Measurements from ENCODE around the gene YTHDF2. TPM values are rescaled to one million over a fixed set of nuclear protein-coding genes. Genes with fewer than 3 reads are reported as not detected.
A peak's percentile ranks its signal among the peaks of the same experiment; 100 is the strongest.

YTHDF2 gene
- total and polyA plus RNA-seq, 9 of the 15 experiments (the other 6 are each of a cell fraction or from before 2014, with no cell fraction given) = 41.0 to 111 (median 83.3) TPM

- 0 out of 2 replicates have a peak, but pooled peaks have one; percentile 64 for TF ChIP-seq ZC3H8 (IDR thresholded peaks at IDR 0.05)
- TF ChIP-seq NCOA4 (IDR thresholded peaks at IDR 0.05; ENCODE audit: partially characterized antibody) = peak; percentile 15
- TF ChIP-seq, protein P1, sequence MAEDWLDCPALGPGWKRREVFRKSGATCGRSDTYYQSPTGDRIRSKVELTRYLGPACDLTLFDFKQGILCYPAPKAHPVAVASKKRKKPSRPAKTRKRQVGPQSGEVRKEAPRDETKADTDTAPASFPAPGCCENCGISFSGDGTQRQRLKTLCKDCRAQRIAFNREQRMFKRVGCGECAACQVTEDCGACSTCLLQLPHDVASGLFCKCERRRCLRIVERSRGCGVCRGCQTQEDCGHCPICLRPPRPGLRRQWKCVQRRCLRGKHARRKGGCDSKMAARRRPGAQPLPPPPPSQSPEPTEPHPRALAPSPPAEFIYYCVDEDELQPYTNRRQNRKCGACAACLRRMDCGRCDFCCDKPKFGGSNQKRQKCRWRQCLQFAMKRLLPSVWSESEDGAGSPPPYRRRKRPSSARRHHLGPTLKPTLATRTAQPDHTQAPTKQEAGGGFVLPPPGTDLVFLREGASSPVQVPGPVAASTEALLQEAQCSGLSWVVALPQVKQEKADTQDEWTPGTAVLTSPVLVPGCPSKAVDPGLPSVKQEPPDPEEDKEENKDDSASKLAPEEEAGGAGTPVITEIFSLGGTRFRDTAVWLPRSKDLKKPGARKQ (CRISPR knock-in tag; IDR thresholded peaks at IDR 0.05) = no peak
- TF ChIP-seq BRD9 (IDR thresholded peaks at IDR 0.05; ENCODE audit: low read depth, partially characterized antibody) = peak; percentile 23
- no peak for TF ChIP-seq COPS2 (conservative IDR thresholded peaks at IDR 0.05)
- TF ChIP-seq PHB2 (IDR thresholded peaks at IDR 0.05; ENCODE audit: low read depth) = peak; percentile 47; the same call in 1 of the 2 replicates
- no peak for TF ChIP-seq ZNF239 (CRISPR knock-in tag; IDR thresholded peaks at IDR 0.05)
- peak; percentile 48; the same call in 1 of the 2 replicates for TF ChIP-seq ZC3H4 (CRISPR knock-in tag; IDR thresholded peaks at IDR 0.05; ENCODE audit: borderline replicate concordance)
- 0 out of 2 replicates have a peak, but pooled peaks have one; percentile 18 for TF ChIP-seq HES1 (IDR thresholded peaks at IDR 0.05; ENCODE audit: low read depth)
- TF ChIP-seq, protein P2, sequence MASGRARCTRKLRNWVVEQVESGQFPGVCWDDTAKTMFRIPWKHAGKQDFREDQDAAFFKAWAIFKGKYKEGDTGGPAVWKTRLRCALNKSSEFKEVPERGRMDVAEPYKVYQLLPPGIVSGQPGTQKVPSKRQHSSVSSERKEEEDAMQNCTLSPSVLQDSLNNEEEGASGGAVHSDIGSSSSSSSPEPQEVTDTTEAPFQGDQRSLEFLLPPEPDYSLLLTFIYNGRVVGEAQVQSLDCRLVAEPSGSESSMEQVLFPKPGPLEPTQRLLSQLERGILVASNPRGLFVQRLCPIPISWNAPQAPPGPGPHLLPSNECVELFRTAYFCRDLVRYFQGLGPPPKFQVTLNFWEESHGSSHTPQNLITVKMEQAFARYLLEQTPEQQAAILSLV (tag; IDR thresholded peaks at IDR 0.05) = 0 out of 2 replicates have a peak, but pooled peaks have one; percentile 42
- 0 out of 2 replicates have a peak, but pooled peaks have one; percentile 37 for TF ChIP-seq ZNF584 (CRISPR knock-in tag; IDR thresholded peaks at IDR 0.05; ENCODE audit: low read depth)
- TF ChIP-seq ZNF263 (CRISPR knock-in tag; IDR thresholded peaks at IDR 0.05; ENCODE audit: borderline replicate concordance) = 0 out of 2 replicates have a peak, but pooled peaks have one; percentile 5
- no peak for TF ChIP-seq BRCA1 (IDR thresholded peaks at IDR 0.05)
- 0 out of 2 replicates have a peak, but pooled peaks have one; percentile 84 for TF ChIP-seq BRCA1 (CRISPR knock-in tag; IDR thresholded peaks at IDR 0.05)
- no peak for TF ChIP-seq CCAR2 (IDR thresholded peaks at IDR 0.05; ENCODE audit: low read depth, low read length)
- TF ChIP-seq, protein P3, sequence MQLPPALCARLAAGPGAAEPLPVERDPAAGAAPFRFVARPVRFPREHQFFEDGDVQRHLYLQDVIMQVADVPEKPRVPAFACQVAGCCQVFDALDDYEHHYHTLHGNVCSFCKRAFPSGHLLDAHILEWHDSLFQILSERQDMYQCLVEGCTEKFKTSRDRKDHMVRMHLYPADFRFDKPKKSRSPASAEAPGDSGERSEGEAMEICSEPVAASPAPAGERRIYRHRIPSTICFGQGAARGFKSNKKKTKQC (CRISPR knock-in tag; IDR thresholded peaks at IDR 0.05) = peak; percentile 9; the same call in 1 of the 2 replicates
These were observed 780 bp downstream of the YTHDF2 start (continued) for GRCh38 chr1:28737307-28738132.
